Vagina (tissue), 2 donors: ENCODE measurements around the gene OSM. TPM values are rescaled to one million over a fixed set of nuclear protein-coding genes. Genes with fewer than 3 reads are reported as not detected.

ENCODE experiments used
- DNase-seq, 2 donors: peaks; one replicate each; pipeline ENCODE4 v3.0.0-alpha.2; 2017; ENCODE audit errors: extremely low spot score in 2 of 2
- H3K27ac ChIP-seq: fragments of 200-600 bp; sonication (generic); one replicate; pipeline ENCODE4 v1.5.1; 2019
- H3K27me3 ChIP-seq: fragments of 200-600 bp; sonication (generic); one replicate; pipeline ENCODE4 v1.5.1; 2019
- H3K36me3 ChIP-seq, 2 donors: fragments of 200-600 bp; sonication (generic); one replicate each; pipeline ENCODE4 v1.5.1; 2017 to 2019
- H3K4me1 ChIP-seq: fragments of 200-600 bp; sonication (generic); one replicate; pipeline ENCODE4 v1.5.1; 2019
- H3K4me3 ChIP-seq, 2 donors: fragments of 200-600 bp; sonication (generic); 1 replicate in 1 of 2; 2 replicates in 1 of 2; pipeline ENCODE4 v1.5.1; 2016 to 2019
- H3K9me3 ChIP-seq: fragments of 200-600 bp; sonication (generic); one replicate; pipeline ENCODE4 v1.5.1; 2019
- CTCF ChIP-seq, 3 experiments: fragments of 450-650 bp in 2 of 3; fragments of 200-600 bp in 1 of 3; sonication (generic) in 1 of 3; IDR thresholded peaks; one replicate each; pipeline ENCODE4 v1.5.1; 2017 to 2019; ENCODE audit warnings: antibody characterized with exemption in 3 of 3, mild to moderate bottlenecking in 2 of 3, moderate library complexity in 2 of 3
- POLR2A ChIP-seq, 2 donors: fragments of 450-650 bp; IDR thresholded peaks; one replicate each; pipeline ENCODE4 v1.6.1; 2017; ENCODE audit warnings: antibody characterized with exemption in 2 of 2, mild to moderate bottlenecking in 2 of 2, moderate library complexity in 2 of 2
- POLR2AphosphoS5 ChIP-seq, 2 donors: sonication (generic); formaldehyde crosslinking; IDR thresholded peaks; one replicate each; pipeline ENCODE4 v1.9.0; 2017; ENCODE audit warnings: antibody characterized with exemption in 2 of 2, mild to moderate bottlenecking in 2 of 2, low read depth in 1 of 2; ENCODE audit not compliant: insufficient read depth in 1 of 2
- intact Hi-C: fragments of 100-400 bp; cut with DNase I; formaldehyde crosslinking; loops from one replicate; pipeline ENCODE4 v1.15.1; 2023
- total RNA-seq: library from RNA; depleted of rRNA; stranded (reverse); fragments of >200 nt; gene quantifications from one replicate; pipeline ENCODE4 v1.2.3, GENCODE V29; 2016

OSM gene
- total RNA-seq, 1 donor from 2014 or later = not detected

- TF ChIP-seq POLR2A (IDR thresholded peaks at IDR 0.05) (no peak), POLR2AphosphoS5 (IDR thresholded peaks at IDR 0.05; ENCODE audit: insufficient read depth in 1 of 2, low read depth in 1 of 2) (no peak), CTCF (IDR thresholded peaks at IDR 0.05) (no peak)
- H3K9me3 ChIP-seq = no peaks in the 10 kb centered on the region
- no peak for DNase-seq
- peaks cover 33% of the 10 kb centered on the region for H3K4me1 ChIP-seq
- H3K36me3 ChIP-seq = no peaks in the 10 kb centered on the region
- intact Hi-C loops = no loop called here
- H3K27ac ChIP-seq = peak overlapping the region; percentile 62
- no peak overlapping the region for H3K4me3 ChIP-seq
- H3K27me3 ChIP-seq = no peaks in the 10 kb centered on the region
Observed at GRCh38 chr22:30254314-30254713, 12.3 kb downstream of the OSM start.

- TF ChIP-seq CTCF (IDR thresholded peaks at IDR 0.05) = no peak
- no peak for TF ChIP-seq POLR2AphosphoS5 (IDR thresholded peaks at IDR 0.05; ENCODE audit: insufficient read depth in 1 of 2, low read depth in 1 of 2)
- no peak for TF ChIP-seq POLR2A (IDR thresholded peaks at IDR 0.05)
- Histone ChIP-seq H3K9me3 (no peaks in the 10 kb centered on the region), H3K27me3 (no peaks in the 10 kb centered on the region), H3K4me1 (peaks cover 42% of the 10 kb centered on the region), H3K4me3 (peak overlapping the region in 1 of 2 donors; percentile 23), H3K27ac (peak overlapping the region; percentile 62), H3K36me3 (no peaks in the 10 kb centered on the region)
- DNase-seq = no peak
- intact Hi-C loops = no loop called here
Observed at GRCh38 chr22:30253205-30253852, 13.3 kb downstream of the OSM start.

GRCh38 chr22:30252411-30253204 is 14.0 kb downstream of the OSM start:
- peak overlapping the region in 1 of 2 donors; percentile 23 for H3K4me3 ChIP-seq
- no peak for DNase-seq
- intact Hi-C loops = no loop called here
- H3K27ac ChIP-seq = peak overlapping the region; percentile 62
- H3K9me3 ChIP-seq = no peaks in the 10 kb centered on the region
- peaks cover 49% of the 10 kb centered on the region for H3K4me1 ChIP-seq
- no peaks in the 10 kb centered on the region for H3K36me3 ChIP-seq
- TF ChIP-seq POLR2A (IDR thresholded peaks at IDR 0.05) (no peak), CTCF (IDR thresholded peaks at IDR 0.05) (no peak), POLR2AphosphoS5 (IDR thresholded peaks at IDR 0.05; ENCODE audit: insufficient read depth in 1 of 2, low read depth in 1 of 2) (no peak)
- H3K27me3 ChIP-seq = no peaks in the 10 kb centered on the region

GRCh38 chr22:30251711-30252110 is 14.9 kb downstream of the OSM start:
- peak overlapping the region; percentile 62 for H3K27ac ChIP-seq
- no peaks in the 10 kb centered on the region for H3K27me3 ChIP-seq
- peaks cover 58% of the 10 kb centered on the region for H3K4me1 ChIP-seq
- no peaks in the 10 kb centered on the region for H3K9me3 ChIP-seq
- DNase-seq = no peak
- no peaks in the 10 kb centered on the region for H3K36me3 ChIP-seq
- no peak overlapping the region for H3K4me3 ChIP-seq
- intact Hi-C loops = no loop called here
- TF ChIP-seq POLR2A (IDR thresholded peaks at IDR 0.05) (no peak), POLR2AphosphoS5 (IDR thresholded peaks at IDR 0.05; ENCODE audit: insufficient read depth in 1 of 2, low read depth in 1 of 2) (no peak), CTCF (IDR thresholded peaks at IDR 0.05) (no peak)
